ENCODE results near the gene WDFY1.
A peak's percentile ranks its signal among the peaks of the same experiment; 100 is the strongest.

Gene WDFY1

DNA sequence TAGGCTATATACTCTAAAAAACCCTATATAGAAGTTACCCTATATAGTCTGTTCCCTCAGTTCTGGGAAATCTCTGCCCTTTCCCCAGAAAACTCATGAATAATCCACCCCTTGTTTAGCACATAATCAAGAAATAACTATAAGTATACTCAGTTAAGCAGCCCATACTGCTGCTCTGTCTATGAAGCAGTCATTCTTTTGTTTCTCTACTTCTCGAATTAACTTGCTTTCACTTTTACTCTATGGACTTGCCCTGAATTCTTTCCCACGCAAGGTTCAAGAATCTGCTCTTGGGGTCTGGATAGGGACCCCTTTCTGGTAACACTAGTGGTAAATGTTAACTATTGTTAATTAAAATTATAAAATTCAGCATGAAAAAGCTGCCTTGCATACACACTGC, 90.4 kb downstream of the WDFY1 start:
- peaks cover 6% of the 10 kb centered on the region for H3K4me1 Mint-ChIP-seq
- ATAC-seq, result no peak
- H3K27ac Mint-ChIP-seq, result no peak overlapping the region
- no peak overlapping the region for H3K4me3 Mint-ChIP-seq
- no peaks in the 10 kb centered on the region for H3K27me3 Mint-ChIP-seq
- H3K9me3 Mint-ChIP-seq, result peaks cover 3% of the 10 kb centered on the region
- no peak for DNase-seq
- peaks cover 9% of the 10 kb centered on the region for H3K36me3 Mint-ChIP-seq (ENCODE audit: low read depth)

DNA sequence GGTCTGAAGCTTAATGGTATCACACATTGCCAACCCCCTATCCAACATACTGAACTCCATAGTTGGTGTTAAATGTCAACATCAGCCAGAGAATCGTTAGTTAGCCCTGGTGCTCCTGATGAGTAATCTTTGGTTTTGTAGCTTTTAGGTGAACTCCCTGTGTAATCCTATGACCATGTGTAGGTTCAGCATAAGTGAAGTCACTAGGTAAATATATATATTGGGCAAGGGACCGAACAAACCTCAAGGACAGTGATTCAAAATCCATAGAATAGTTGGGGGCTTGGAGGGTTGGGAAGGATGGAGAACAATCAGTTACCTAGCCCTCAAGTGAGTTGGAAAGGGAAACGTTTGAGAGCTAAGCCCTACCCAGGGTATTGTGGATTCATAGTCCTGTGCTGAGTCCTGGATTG, 91.7 kb downstream of the WDFY1 start:
- Mint-ChIP-seq H3K4me3 (no peak overlapping the region), H3K27ac (no peak overlapping the region), H3K27me3 (no peaks in the 10 kb centered on the region), H3K9me3 (peaks cover 12% of the 10 kb centered on the region), H3K36me3 (ENCODE audit: low read depth) (peaks cover 18% of the 10 kb centered on the region), H3K4me1 (peaks cover 6% of the 10 kb centered on the region)
- ATAC-seq, result peak; percentile 49
- DNase-seq, result no peak

DNA sequence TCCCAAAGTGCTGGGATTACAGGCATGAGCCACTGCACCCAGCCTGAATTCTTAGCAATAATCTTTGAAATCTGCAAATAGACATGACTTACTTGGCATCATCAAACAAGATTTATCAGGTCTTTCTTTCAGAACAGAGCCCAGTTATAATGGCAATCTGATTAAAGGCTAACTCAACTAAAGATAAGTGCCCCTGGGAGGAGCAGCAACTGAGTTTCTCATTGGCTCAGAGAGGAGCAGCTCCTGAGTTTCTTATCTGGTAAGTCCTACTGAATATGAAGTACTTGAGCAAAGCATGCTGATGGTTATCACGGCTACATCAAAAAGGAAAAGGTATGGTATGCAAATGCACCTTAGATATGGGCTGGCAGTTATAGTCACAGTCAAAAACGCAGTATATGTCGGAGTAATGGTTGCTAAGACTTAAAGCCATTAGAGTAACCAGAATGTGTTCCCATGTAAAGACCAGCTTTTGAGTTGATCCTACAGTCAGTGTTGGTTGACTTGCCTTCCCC, 92.8 kb downstream of the WDFY1 start:
- H3K36me3 Mint-ChIP-seq (ENCODE audit: low read depth), result peaks cover 18% of the 10 kb centered on the region

DNA sequence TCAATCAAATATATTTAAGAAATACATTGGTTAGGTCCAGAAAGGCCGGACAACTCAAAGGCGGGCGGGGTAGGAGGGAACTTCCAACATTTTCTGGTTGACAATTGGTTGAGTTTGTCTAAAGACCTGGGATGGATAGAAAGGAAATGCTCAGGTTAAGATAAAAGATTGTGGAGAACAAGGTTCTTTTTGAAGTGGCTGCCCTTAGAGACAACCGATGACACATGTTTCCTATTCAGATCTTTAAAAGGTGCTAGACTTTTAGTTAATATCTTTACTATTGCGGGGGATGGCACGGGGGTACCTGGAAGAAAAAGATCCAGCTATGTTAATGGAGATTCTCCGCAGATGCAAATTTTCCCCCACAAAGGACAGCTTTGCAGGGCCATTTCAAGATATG, 97.7 kb downstream of the WDFY1 start:
- Mint-ChIP-seq H3K4me3 (no peak overlapping the region), H3K36me3 (ENCODE audit: low read depth) (peaks cover 18% of the 10 kb centered on the region), H3K27me3 (no peaks in the 10 kb centered on the region), H3K9me3 (peaks cover 12% of the 10 kb centered on the region), H3K27ac (no peak overlapping the region), H3K4me1 (peaks cover 6% of the 10 kb centered on the region)
- ATAC-seq (no peak), DNase-seq (no peak)

More for the DNA sequence above, 92.8 kb downstream of the WDFY1 start:
- Mint-ChIP-seq H3K27ac (no peak overlapping the region), H3K4me1 (peaks cover 6% of the 10 kb centered on the region), H3K9me3 (peaks cover 12% of the 10 kb centered on the region), H3K4me3 (no peak overlapping the region), H3K27me3 (no peaks in the 10 kb centered on the region)
- ATAC-seq (no peak), DNase-seq (no peak)

DNA sequence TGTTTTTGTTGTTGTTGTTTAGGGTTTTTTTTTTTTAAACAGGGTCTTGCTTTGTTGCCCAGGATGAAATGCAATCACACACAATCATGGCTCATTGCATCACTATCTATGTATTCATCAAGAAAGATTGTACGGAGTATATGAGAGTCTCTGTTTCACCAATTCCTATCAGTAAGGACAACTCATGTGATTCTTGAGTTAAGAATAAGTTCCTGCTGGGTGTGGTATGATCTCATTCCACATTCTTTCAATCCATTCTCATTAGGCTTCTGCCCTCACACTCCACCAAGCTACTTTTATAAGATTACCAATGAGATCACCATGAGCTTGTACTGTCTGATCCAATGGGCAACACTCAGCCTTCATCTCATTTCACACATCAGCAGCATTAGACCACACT, 98.6 kb downstream of the WDFY1 start:
- peaks cover 12% of the 10 kb centered on the region for H3K9me3 Mint-ChIP-seq
- ATAC-seq (no peak), DNase-seq (no peak)
- peaks cover 18% of the 10 kb centered on the region for H3K36me3 Mint-ChIP-seq (ENCODE audit: low read depth)
- peaks cover 6% of the 10 kb centered on the region for H3K4me1 Mint-ChIP-seq
- no peaks in the 10 kb centered on the region for H3K27me3 Mint-ChIP-seq
- H3K4me3 Mint-ChIP-seq, result no peak overlapping the region
- H3K27ac Mint-ChIP-seq, result no peak overlapping the region

DNA sequence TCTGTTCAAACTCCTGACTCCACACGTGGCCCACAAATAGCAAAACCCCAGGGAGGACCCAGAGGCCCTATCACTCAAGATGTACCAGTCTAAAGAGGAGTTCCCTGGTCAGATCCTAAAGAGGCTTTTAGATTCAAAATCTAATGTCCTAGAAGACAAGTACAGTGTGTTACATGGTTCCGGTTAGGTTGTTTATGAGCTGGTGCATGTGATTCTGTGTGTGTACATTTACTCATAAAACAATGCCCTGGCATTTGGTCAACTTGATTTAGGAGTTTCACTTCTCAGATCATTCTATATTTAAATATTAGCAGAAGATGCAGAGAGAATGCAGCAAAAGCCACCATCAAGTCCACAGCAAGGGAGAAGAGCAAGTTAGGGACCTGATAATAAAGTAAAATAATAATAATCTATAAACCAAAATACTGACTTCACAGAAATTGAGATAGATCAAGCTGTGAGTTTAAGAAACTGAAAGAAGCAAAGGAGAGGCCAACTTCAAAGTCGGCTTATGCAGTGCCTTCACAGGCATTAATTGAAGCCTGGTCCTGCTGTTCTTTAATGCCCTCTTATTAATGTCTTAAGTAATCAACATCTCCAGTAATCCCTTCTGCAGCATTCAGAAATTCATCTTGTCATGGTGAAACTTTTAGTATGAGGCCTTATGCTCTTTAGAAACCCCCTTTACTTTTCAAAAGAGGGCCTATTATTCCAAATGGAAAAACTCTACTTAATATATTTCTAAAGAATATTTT, 103.5 kb downstream of the WDFY1 start:
- peaks cover 4% of the 10 kb centered on the region for H3K27me3 Mint-ChIP-seq
- H3K9me3 Mint-ChIP-seq, result no peaks in the 10 kb centered on the region
- DNase-seq (no peak), ATAC-seq (no peak)
- no peak overlapping the region for H3K27ac Mint-ChIP-seq
- no peak overlapping the region for H3K4me3 Mint-ChIP-seq
- H3K4me1 Mint-ChIP-seq, result peaks cover 5% of the 10 kb centered on the region
- no peaks in the 10 kb centered on the region for H3K36me3 Mint-ChIP-seq (ENCODE audit: low read depth)

DNA sequence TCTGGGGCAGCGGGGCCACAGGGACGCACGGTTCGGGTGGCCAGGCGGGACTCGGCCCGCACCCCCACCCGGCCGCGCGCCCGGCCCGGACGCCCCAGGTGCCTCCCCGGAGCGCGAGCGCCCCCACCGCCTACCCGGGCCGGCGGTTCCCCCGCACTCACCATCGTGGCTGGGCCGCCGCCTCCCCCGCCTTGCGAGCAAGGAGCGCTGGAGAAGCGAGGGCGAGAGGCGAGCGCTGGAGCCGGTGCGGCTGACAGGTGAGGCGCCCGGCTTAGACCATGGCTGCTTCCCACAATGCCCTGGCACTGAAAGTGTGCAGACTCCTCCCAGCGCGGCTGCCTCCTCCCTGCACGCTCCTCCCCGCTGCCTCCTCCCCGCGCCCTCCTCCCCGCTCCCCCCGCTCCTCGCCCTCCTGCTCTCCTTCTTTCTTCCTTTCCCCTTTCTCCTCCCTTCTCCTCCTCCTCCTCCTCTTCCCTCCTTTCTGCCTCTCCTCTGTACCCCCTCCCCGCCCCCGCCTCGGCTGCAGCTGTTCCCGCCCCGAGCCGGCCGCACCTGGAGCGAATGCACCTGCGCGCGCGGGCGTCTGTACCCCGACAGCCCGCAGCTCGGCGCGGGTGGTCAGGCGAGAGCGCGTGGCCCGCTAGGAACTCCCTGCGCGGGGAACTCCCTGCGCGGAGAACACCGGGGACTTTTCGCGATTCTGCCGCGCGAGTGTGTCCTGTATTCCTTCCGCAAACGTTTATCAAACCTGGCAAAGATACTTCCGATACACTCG, 107.7 kb downstream of the WDFY1 start, which contains the start of gene AP1S3:
Gene AP1S3 (minus strand): TSS at position 296 of the 775 bp plus-strand sequence. CDS start 132 bp downstream, at position 164.
- peak within 1 kb of the TSS; percentile 59 for H3K27ac Mint-ChIP-seq
- peaks cover 13% of the 10 kb centered on the region for H3K4me1 Mint-ChIP-seq
- peak within 1 kb of the TSS; percentile 91 for H3K4me3 Mint-ChIP-seq
- DNase-seq (peak; percentile 71), ATAC-seq (peak; percentile 98)
- no peaks in the 10 kb centered on the region for H3K9me3 Mint-ChIP-seq
- peaks cover 9% of the 10 kb centered on the region for H3K27me3 Mint-ChIP-seq
- H3K36me3 Mint-ChIP-seq (ENCODE audit: low read depth), result peaks cover 3% of the 10 kb centered on the region

DNA sequence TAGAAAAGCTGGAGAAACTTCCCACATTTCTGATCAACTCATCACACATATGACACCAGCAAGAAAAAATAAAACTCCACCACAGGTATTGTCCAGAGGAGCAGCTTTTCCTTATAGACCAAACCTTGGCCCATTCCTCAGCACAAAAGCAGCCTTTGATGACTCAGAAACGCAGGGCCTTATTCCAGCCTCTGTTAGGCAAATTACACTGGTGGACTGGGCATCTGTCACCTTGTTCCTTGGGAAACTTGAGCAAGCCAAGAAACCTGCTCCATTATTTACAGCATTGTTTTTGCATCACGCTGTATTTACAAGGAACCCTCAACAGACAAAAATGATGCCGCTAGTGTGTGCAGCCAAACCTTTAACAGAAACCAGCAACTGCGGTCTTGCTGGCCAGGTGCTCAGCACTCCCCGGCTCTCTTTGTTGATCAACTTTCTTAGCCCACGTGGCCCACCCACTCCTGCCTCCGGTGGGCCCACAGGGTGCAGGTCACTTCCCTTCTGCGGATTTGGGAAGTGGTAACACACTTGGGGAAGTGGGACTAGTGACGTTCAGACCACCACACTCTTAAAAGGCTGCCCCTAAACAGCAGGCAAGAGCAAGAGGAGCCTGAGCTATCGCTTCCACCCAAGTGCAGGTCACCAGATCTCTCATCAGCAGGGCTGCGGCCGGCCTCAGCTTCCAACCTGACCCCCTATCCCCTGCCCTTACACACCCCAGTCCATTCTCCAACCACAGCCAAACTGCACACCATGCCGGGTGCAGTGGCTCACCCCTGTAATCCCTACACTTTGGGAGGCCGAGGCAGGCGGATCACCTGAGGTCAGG, 109.2 kb downstream of the WDFY1 start:
- ATAC-seq, result no peak
- H3K27ac Mint-ChIP-seq, result no peak overlapping the region
- peak; percentile 10 for DNase-seq
- H3K9me3 Mint-ChIP-seq, result no peaks in the 10 kb centered on the region
- H3K27me3 Mint-ChIP-seq, result peaks cover 9% of the 10 kb centered on the region
- H3K36me3 Mint-ChIP-seq (ENCODE audit: low read depth), result peaks cover 3% of the 10 kb centered on the region
- peak overlapping the region; percentile 91 for H3K4me3 Mint-ChIP-seq
- peaks cover 12% of the 10 kb centered on the region for H3K4me1 Mint-ChIP-seq

DNA sequence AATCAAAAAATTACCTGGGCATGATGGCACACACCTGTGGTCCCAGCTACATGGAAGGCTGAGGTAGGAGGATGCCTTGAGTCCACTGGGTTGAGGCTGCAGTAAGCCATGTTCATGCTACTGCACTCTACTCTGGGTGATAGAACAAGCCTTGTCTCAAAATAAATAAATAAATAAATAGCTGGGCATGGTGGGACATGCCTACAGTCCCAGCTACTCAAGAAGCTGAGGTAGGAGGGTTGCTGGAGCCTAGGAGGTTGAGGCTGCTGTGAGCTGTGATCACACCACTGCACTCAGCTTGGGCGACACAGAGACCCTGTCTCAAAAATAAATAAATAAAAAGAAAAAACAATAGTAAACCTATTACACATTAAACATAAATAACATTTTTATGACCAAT, 110.7 kb downstream of the WDFY1 start:
- Mint-ChIP-seq H3K4me3 (no peak overlapping the region), H3K36me3 (ENCODE audit: low read depth) (peaks cover 3% of the 10 kb centered on the region), H3K27ac (no peak overlapping the region), H3K9me3 (no peaks in the 10 kb centered on the region), H3K4me1 (peaks cover 12% of the 10 kb centered on the region), H3K27me3 (peaks cover 9% of the 10 kb centered on the region)
- DNase-seq (no peak), ATAC-seq (no peak)

DNA sequence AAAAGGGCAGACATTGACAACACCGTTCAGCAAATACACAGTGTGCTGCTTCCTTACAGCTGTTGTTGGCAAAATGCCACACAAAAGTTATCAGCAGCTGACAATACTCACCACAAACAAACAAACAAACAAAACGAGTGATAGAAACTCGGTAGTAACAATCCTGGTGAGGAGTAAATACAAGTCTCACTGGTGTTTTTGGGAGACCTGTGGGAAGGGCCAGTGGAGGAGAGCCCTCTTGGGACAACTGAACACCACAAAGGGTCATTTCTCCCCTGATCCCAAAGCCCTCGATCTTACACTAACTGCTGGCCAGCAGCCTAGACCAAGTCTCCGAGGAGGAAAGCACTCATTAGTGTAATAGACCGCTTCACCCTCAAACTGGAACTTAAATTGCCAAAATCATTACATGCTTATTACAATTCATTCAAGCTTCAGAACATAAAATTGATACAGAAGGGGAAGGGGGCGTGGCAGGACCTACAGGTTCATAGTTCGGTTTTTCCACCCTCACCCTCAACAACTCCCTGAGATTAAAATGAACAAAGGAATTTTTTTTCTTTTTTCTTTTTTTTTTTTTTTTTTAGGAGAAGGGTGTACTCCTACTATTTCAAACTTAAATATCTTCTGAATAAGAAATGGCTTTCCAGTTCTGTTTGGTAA, 112.8 kb downstream of the WDFY1 start:
- Mint-ChIP-seq H3K27me3 (peaks cover 9% of the 10 kb centered on the region), H3K36me3 (ENCODE audit: low read depth) (peaks cover 3% of the 10 kb centered on the region), H3K4me3 (no peak overlapping the region), H3K4me1 (peaks cover 12% of the 10 kb centered on the region), H3K9me3 (no peaks in the 10 kb centered on the region), H3K27ac (no peak overlapping the region)
- DNase-seq, result no peak
- no peak for ATAC-seq

DNA sequence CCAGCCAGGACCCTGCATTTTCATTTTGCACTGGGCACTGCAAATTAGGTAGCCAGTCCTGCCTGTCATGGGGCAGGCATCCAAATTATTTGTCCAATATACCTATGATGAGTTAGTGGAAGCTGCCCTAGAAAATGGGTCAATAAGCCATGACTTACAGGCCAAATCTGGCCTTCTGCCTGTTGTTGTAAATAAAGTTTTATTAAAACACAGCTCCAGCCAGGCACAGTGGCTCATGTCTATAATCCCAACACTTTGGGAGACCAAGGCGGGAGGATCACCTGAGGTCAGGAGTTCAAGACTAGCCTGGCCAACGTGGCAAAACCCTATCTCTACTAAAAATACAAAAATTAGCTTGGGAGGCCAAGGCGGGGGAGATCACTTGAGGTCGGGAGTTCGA, 116.0 kb downstream of the WDFY1 start:
- H3K4me3 Mint-ChIP-seq, result no peak overlapping the region

DNA sequence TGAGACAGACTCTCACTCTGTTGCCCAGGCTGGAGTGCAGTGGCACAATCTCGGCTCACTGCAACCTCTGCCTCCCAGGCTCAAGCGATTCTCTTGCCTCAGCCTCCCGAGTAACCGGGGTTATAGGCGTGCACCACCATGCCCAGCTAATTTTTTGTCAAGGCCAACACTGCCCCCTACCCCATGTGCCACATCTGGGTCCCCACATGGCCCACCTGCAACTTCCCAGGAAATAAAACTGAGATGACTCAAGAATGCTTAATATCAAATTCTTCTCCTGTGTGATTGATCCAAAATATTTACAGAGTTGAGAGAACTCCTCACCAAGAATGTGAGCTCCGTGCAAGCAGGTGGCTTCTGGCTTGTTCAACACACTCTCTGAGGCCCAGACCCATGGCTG, 116.8 kb downstream of the WDFY1 start:
- ATAC-seq (no peak), DNase-seq (no peak)
- H3K27ac Mint-ChIP-seq, result no peak overlapping the region
- no peaks in the 10 kb centered on the region for H3K9me3 Mint-ChIP-seq
- peaks cover 3% of the 10 kb centered on the region for H3K36me3 Mint-ChIP-seq (ENCODE audit: low read depth)
- H3K4me1 Mint-ChIP-seq, result peaks cover under 1% of the 10 kb centered on the region
- no peak overlapping the region for H3K4me3 Mint-ChIP-seq
- H3K27me3 Mint-ChIP-seq, result no peaks in the 10 kb centered on the region

More for the DNA sequence above, 116.0 kb downstream of the WDFY1 start:
- H3K27ac Mint-ChIP-seq, result no peak overlapping the region
- H3K9me3 Mint-ChIP-seq, result no peaks in the 10 kb centered on the region
- no peaks in the 10 kb centered on the region for H3K27me3 Mint-ChIP-seq
- no peaks in the 10 kb centered on the region for H3K4me1 Mint-ChIP-seq
- DNase-seq, result no peak
- no peak for ATAC-seq
- H3K36me3 Mint-ChIP-seq (ENCODE audit: low read depth), result peaks cover 6% of the 10 kb centered on the region

DNA sequence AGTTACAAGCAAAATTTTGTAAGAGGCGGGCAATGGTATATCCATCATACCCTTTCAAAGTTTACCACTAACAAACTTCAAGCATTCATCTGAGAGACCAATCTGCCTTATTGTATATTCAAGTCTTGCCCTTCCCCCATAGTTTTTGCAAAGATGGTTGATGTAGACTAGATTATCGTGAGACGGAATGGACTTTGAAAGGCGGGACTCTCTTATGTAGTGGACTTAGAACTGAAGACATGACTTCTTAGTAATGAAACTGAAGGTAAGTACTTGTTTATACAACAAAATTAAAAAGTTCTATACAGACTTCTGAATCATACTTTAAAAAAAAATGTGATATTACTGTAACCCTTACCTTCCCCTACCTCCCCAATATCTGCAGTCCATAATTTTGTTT, 118.1 kb downstream of the WDFY1 start:
- Mint-ChIP-seq H3K27ac (no peak overlapping the region), H3K36me3 (ENCODE audit: low read depth) (peaks cover 3% of the 10 kb centered on the region), H3K27me3 (no peaks in the 10 kb centered on the region), H3K9me3 (no peaks in the 10 kb centered on the region), H3K4me1 (peaks cover 6% of the 10 kb centered on the region), H3K4me3 (no peak overlapping the region)
- no peak for DNase-seq
- no peak for ATAC-seq
